Measurements from ENCODE around the gene CFAP97D2. TPM values are rescaled to one million over a fixed set of nuclear protein-coding genes. Genes with fewer than 3 reads are reported as not detected.
"Not testable (repeated sequence)": the region's sequence is repeated elsewhere in the genome, so short reads cannot be mapped to it uniquely, and the experiment has no call there.

CFAP97D2 gene
- polyA plus RNA-seq, 1 donor (not counting 4 experiments of a cell fraction or from before 2014, with no cell fraction given) = not detected

DNA sequence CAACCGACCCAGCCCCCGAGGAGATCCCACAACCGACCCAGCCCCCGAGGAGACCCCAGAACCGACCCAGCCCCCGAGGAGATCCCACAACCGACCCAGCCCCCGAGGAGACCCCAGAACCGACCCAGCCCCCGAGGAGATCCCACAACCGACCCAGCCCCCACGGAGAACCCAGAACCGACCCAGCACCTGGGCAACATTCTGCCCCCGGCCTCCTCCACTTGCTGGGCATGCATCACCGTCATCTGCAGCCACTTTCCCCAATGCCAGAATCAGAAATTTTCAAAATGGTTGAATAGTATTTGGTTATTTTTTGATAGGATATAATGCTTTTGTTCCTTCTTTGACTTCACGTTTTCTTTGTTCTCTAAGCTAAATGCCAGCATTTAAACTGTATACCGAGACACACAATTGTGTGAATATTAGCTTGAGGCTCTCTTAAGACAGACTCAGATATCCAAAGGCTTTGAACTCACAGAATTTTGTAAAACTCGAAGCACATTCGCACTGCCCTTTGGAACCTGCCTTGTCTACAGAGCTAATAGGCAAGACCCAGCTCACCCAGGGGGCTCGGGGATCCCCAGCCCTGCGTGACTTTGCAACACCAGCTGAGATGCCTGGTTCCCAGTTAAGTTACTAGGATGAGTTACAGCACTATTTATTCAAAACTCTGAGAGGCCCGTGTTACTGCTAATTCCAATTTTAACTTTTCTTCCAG, 31.1 kb upstream of the CFAP97D2 start:
- dilution Hi-C loops (cut with MboI; ENCODE audit: extremely low pct_ligation_motif_present, low sequenced_read_pairs) = no loop called here
- Histone ChIP-seq H3K4me3 (ENCODE audit: control insufficient read depth in 2 of 3, extremely low read depth in 1 of 3, insufficient read depth in 2 of 3, low read depth in 1 of 3, low read length in 3 of 3) (no peak overlapping the region), H3K27ac (ENCODE audit: control insufficient read depth, insufficient read depth, low read length) (no peak overlapping the region), H2AFZ (ENCODE audit: control insufficient read depth, low read length) (no peak overlapping the region), H3K9me1 (ENCODE audit: control insufficient read depth, extremely low read depth, insufficient read depth, low read length) (no peaks in the 10 kb centered on the region), H3K79me2 (ENCODE audit: control insufficient read depth, insufficient read depth, low read length) (no peaks in the 10 kb centered on the region), H3K4me2 (ENCODE audit: control insufficient read depth, extremely low read depth, insufficient read depth, low read depth, low read length) (no peak overlapping the region), H3K9ac (ENCODE audit: control insufficient read depth, extremely low read depth, insufficient read depth, low read length) (no peak overlapping the region), H3K9me3 (ENCODE audit: control insufficient read depth, low read depth, low read length) (no peaks in the 10 kb centered on the region), H3K27me3 (ENCODE audit: control insufficient read depth, extremely low read depth, insufficient read depth, low read length) (peaks cover 8% of the 10 kb centered on the region), H3K36me3 (ENCODE audit: control insufficient read depth in 2 of 2, extremely low read depth in 1 of 2, insufficient read depth in 2 of 2, low read length in 2 of 2) (no peaks in the 10 kb centered on the region), H4K20me1 (ENCODE audit: control insufficient read depth, extremely low read depth, insufficient read depth, low read length) (no peaks in the 10 kb centered on the region), H3K4me1 (ENCODE audit: control insufficient read depth, extremely low read depth, insufficient read depth, low read length) (peaks cover 18% of the 10 kb centered on the region)
- DNase-seq (ENCODE audit: low read depth, low spot score) = no peak
- TF ChIP-seq, protein P1, sequence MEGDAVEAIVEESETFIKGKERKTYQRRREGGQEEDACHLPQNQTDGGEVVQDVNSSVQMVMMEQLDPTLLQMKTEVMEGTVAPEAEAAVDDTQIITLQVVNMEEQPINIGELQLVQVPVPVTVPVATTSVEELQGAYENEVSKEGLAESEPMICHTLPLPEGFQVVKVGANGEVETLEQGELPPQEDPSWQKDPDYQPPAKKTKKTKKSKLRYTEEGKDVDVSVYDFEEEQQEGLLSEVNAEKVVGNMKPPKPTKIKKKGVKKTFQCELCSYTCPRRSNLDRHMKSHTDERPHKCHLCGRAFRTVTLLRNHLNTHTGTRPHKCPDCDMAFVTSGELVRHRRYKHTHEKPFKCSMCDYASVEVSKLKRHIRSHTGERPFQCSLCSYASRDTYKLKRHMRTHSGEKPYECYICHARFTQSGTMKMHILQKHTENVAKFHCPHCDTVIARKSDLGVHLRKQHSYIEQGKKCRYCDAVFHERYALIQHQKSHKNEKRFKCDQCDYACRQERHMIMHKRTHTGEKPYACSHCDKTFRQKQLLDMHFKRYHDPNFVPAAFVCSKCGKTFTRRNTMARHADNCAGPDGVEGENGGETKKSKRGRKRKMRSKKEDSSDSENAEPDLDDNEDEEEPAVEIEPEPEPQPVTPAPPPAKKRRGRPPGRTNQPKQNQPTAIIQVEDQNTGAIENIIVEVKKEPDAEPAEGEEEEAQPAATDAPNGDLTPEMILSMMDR (optimal IDR thresholded peaks at IDR 0.05 in 1 of 3, IDR thresholded peaks at IDR 0.05 in 1 of 3, conservative IDR thresholded peaks at IDR 0.05 in 1 of 3; ENCODE audit: extremely low read depth in 1 of 3, insufficient read depth in 2 of 3, low read length in 3 of 3) = no peak
- TF ChIP-seq EZH2 (IDR thresholded peaks at IDR 0.05; ENCODE audit: low read length) = no peak
- FAIRE-seq = no peak

DNA sequence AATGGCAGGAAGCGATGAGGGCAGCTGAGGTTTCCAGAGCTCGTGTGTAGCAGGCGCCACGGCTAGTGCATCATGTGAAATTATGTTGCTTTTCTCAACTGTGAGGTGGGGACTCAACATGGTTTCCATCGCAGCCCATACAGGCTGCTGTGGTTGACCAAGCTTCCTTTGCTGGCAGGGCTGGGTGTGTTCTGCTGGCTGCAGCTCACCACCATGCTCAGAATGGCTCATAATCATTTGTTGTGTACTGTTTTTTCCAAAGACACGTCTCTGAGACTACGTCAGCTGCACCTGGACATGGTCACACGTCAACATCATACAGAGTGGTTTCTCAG, 30.6 kb upstream of the CFAP97D2 start:
- Histone ChIP-seq H4K20me1 (ENCODE audit: control insufficient read depth, extremely low read depth, insufficient read depth, low read length) (no peaks in the 10 kb centered on the region), H3K9me1 (ENCODE audit: control insufficient read depth, extremely low read depth, insufficient read depth, low read length) (no peaks in the 10 kb centered on the region), H3K36me3 (ENCODE audit: control insufficient read depth in 2 of 2, extremely low read depth in 1 of 2, insufficient read depth in 2 of 2, low read length in 2 of 2) (no peaks in the 10 kb centered on the region), H3K4me2 (ENCODE audit: control insufficient read depth, extremely low read depth, insufficient read depth, low read depth, low read length) (no peak overlapping the region), H2AFZ (ENCODE audit: control insufficient read depth, low read length) (no peak overlapping the region), H3K9me3 (ENCODE audit: control insufficient read depth, low read depth, low read length) (no peaks in the 10 kb centered on the region), H3K27ac (ENCODE audit: control insufficient read depth, insufficient read depth, low read length) (no peak overlapping the region), H3K4me1 (ENCODE audit: control insufficient read depth, extremely low read depth, insufficient read depth, low read length) (peaks cover 13% of the 10 kb centered on the region), H3K27me3 (ENCODE audit: control insufficient read depth, extremely low read depth, insufficient read depth, low read length) (peaks cover 8% of the 10 kb centered on the region), H3K79me2 (ENCODE audit: control insufficient read depth, insufficient read depth, low read length) (no peaks in the 10 kb centered on the region), H3K9ac (ENCODE audit: control insufficient read depth, extremely low read depth, insufficient read depth, low read length) (no peak overlapping the region), H3K4me3 (ENCODE audit: control insufficient read depth in 2 of 3, extremely low read depth in 1 of 3, insufficient read depth in 2 of 3, low read depth in 1 of 3, low read length in 3 of 3) (no peak overlapping the region)
- FAIRE-seq (no peak), DNase-seq (ENCODE audit: low read depth, low spot score) (no peak)
- no peak for TF ChIP-seq EZH2 (IDR thresholded peaks at IDR 0.05; ENCODE audit: low read length)
- TF ChIP-seq, protein P1 (optimal IDR thresholded peaks at IDR 0.05 in 1 of 3, IDR thresholded peaks at IDR 0.05 in 1 of 3, conservative IDR thresholded peaks at IDR 0.05 in 1 of 3; ENCODE audit: extremely low read depth in 1 of 3, insufficient read depth in 2 of 3, low read length in 3 of 3) = no peak
- dilution Hi-C loops (cut with MboI; ENCODE audit: extremely low pct_ligation_motif_present, low sequenced_read_pairs) = no loop called here

DNA sequence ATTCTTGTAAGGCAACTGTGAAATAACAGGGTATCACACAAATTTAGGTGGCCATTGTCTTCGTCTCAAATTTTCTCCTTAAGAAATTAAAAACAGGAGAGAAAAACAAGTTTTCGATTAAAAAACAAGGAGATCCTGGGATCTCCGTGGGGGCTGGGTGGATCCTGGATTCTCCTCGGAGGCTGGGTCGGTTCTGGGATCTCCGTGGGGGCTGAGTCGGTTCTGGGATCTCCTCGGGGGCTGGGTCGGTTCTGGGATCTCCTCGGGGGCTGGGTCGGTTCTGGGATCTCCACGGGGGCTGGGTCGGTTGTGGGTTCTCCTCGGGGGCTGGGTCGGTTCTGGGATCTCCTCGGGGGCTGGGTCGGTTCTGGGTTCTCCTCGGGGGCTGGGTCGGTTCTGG, 30.2 kb upstream of the CFAP97D2 start:
- H2AFZ ChIP-seq (ENCODE audit: control insufficient read depth, low read length); H3K4me2 ChIP-seq (ENCODE audit: control insufficient read depth, extremely low read depth, insufficient read depth, low read depth, low read length); H3K9me3 ChIP-seq (ENCODE audit: control insufficient read depth, low read depth, low read length); dilution Hi-C loops (cut with MboI; ENCODE audit: extremely low pct_ligation_motif_present, low sequenced_read_pairs); H3K9me1 ChIP-seq (ENCODE audit: control insufficient read depth, extremely low read depth, insufficient read depth, low read length); H3K9ac ChIP-seq (ENCODE audit: control insufficient read depth, extremely low read depth, insufficient read depth, low read length); DNase-seq (ENCODE audit: low read depth, low spot score); FAIRE-seq; H3K4me1 ChIP-seq (ENCODE audit: control insufficient read depth, extremely low read depth, insufficient read depth, low read length); H3K27me3 ChIP-seq (ENCODE audit: control insufficient read depth, extremely low read depth, insufficient read depth, low read length); H3K79me2 ChIP-seq (ENCODE audit: control insufficient read depth, insufficient read depth, low read length); H3K4me3 ChIP-seq (ENCODE audit: control insufficient read depth in 2 of 3, extremely low read depth in 1 of 3, insufficient read depth in 2 of 3, low read depth in 1 of 3, low read length in 3 of 3); H3K27ac ChIP-seq (ENCODE audit: control insufficient read depth, insufficient read depth, low read length); H3K36me3 ChIP-seq (ENCODE audit: control insufficient read depth in 2 of 2, extremely low read depth in 1 of 2, insufficient read depth in 2 of 2, low read length in 2 of 2); H4K20me1 ChIP-seq (ENCODE audit: control insufficient read depth, extremely low read depth, insufficient read depth, low read length): not testable (repeated sequence)

Data from keratinocyte (primary cell).